ENCODE results near the gene RIC8B. TPM values are rescaled to one million over a fixed set of nuclear protein-coding genes. Genes with fewer than 3 reads are reported as not detected.

RIC8B gene
- total and polyA plus RNA-seq, 2 of the 13 experiments (the other 11 are each of a cell fraction or from before 2014, with no cell fraction given), result 5.1 to 7.5 TPM

DNA sequence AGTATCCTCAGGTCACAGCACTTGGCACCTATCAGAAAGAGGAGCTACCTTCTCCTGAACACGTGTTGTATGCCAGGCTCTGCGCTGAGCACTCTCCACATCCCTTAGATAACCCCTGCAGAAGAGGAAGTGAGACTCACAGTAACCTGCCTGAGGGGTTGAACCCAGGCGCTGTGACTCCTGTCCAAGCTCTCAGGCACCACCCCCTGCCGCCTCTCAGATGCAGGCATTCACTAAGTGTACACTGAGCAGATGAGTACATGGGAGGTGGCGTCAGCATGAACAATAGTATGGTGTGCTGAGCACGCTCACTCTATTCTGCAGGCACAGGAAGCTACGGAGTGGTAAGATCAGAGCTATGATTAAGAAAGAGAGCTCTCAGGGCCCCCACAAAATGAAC lies 21.0 kb upstream of the RIC8B start:
- no peak for FAIRE-seq
- BruUV-seq (replicated peaks), result no TSS peak
- Histone ChIP-seq H3K4me2 (ENCODE audit: low read depth, low read length) (no peak overlapping the region), H3K4me1 (ENCODE audit: insufficient read depth, low read length) (peaks cover 25% of the 10 kb centered on the region), H2AFZ (ENCODE audit: low read length) (no peak overlapping the region), H3K36me3 (replicated peaks in 1 of 2; ENCODE audit: control insufficient read depth in 1 of 2, insufficient read depth in 2 of 2, low read length in 2 of 2) (no peaks in the 10 kb centered on the region), H3K4me3 (replicated peaks in 1 of 3; ENCODE audit: insufficient read depth in 1 of 3, low read depth in 2 of 3, low read length in 3 of 3) (no peak overlapping the region), H3K79me2 (ENCODE audit: insufficient read depth, low read length) (no peaks in the 10 kb centered on the region), H4K20me1 (ENCODE audit: insufficient read depth, low read length) (no peaks in the 10 kb centered on the region), H3K27ac (ENCODE audit: extremely low read length, insufficient read depth, low read length) (no peak overlapping the region), H3K9ac (ENCODE audit: insufficient read depth, low read depth, low read length) (no peak overlapping the region), H3K9me3 (ENCODE audit: low read length) (no peaks in the 10 kb centered on the region), H3K27me3 (ENCODE audit: control insufficient read depth in 1 of 2, insufficient read depth in 2 of 2, low read length in 2 of 2) (no peaks in the 10 kb centered on the region; a peak in 1 of 5 replicates)
- in situ Hi-C loops (cut with HindIII; ENCODE audit: extremely low pct_ligation_motif_present, low pct_unique_long_range_greater_than_20kb) (no loop called here), intact Hi-C loops (cut with micrococcal nuclease; ENCODE audit: unreplicated experiment) (no loop called here)
- ChIA-PET POLR2A (no interaction called here), CTCF (ENCODE audit: low intra/inter-chr PET ratio, low total read pairs) (no interaction called here)
- DNase-seq (ENCODE audit: low spot score), result no peak
- WGBS (ENCODE audit: low lambda C conversion rate), result 48% methylated on average over 7 of the region's 7 CpGs
- no peak; the same call in 2 of the 3 replicates for ATAC-seq
- TF ChIP-seq MXD4 (CRISPR knock-in tag; IDR thresholded peaks at IDR 0.05), result no peak
- TF ChIP-seq ZNF703 (CRISPR knock-in tag; IDR thresholded peaks at IDR 0.05; ENCODE audit: borderline replicate concordance), result no peak
- TF ChIP-seq KDM5B (CRISPR knock-in tag; IDR thresholded peaks at IDR 0.05; ENCODE audit: borderline replicate concordance), result no peak
- TF ChIP-seq PHF8 (CRISPR knock-in tag; IDR thresholded peaks at IDR 0.05), result no peak
- TF ChIP-seq, protein P1, sequence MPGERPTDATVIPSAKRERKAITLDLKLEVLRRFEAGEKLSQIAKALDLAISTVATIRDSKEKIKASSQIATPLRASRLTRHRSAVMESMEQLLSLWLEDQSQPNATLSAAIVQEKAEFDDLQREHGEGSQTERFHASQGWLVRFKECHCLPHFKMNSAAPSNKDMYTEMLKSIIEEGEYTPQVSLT (CRISPR knock-in tag; IDR thresholded peaks at IDR 0.05; ENCODE audit: borderline replicate concordance, low read depth), result no peak
- no peak for TF ChIP-seq THYN1 (CRISPR knock-in tag; IDR thresholded peaks at IDR 0.05; ENCODE audit: borderline replicate concordance, low read depth)
- no peak for TF ChIP-seq BCL6 (CRISPR knock-in tag; IDR thresholded peaks at IDR 0.05)
- TF ChIP-seq ZNF883 (CRISPR knock-in tag; IDR thresholded peaks at IDR 0.05; ENCODE audit: not compliant biosample characterization), result no peak
- no peak for TF ChIP-seq ZBTB38 (CRISPR knock-in tag; IDR thresholded peaks at IDR 0.05)
- TF ChIP-seq, protein P2, sequence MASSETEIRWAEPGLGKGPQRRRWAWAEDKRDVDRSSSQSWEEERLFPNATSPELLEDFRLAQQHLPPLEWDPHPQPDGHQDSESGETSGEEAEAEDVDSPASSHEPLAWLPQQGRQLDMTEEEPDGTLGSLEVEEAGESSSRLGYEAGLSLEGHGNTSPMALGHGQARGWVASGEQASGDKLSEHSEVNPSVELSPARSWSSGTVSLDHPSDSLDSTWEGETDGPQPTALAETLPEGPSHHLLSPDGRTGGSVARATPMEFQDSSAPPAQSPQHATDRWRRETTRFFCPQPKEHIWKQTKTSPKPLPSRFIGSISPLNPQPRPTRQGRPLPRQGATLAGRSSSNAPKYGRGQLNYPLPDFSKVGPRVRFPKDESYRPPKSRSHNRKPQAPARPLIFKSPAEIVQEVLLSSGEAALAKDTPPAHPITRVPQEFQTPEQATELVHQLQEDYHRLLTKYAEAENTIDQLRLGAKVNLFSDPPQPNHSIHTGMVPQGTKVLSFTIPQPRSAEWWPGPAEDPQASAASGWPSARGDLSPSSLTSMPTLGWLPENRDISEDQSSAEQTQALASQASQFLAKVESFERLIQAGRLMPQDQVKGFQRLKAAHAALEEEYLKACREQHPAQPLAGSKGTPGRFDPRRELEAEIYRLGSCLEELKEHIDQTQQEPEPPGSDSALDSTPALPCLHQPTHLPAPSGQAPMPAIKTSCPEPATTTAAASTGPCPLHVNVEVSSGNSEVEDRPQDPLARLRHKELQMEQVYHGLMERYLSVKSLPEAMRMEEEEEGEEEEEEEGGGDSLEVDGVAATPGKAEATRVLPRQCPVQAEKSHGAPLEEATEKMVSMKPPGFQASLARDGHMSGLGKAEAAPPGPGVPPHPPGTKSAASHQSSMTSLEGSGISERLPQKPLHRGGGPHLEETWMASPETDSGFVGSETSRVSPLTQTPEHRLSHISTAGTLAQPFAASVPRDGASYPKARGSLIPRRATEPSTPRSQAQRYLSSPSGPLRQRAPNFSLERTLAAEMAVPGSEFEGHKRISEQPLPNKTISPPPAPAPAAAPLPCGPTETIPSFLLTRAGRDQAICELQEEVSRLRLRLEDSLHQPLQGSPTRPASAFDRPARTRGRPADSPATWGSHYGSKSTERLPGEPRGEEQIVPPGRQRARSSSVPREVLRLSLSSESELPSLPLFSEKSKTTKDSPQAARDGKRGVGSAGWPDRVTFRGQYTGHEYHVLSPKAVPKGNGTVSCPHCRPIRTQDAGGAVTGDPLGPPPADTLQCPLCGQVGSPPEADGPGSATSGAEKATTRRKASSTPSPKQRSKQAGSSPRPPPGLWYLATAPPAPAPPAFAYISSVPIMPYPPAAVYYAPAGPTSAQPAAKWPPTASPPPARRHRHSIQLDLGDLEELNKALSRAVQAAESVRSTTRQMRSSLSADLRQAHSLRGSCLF (CRISPR knock-in tag; IDR thresholded peaks at IDR 0.05; ENCODE audit: borderline replicate concordance), result no peak
- TF ChIP-seq ZKSCAN8 (CRISPR knock-in tag; IDR thresholded peaks at IDR 0.05; ENCODE audit: borderline replicate concordance), result no peak
- TF ChIP-seq ELF3 (CRISPR knock-in tag; IDR thresholded peaks at IDR 0.05), result no peak
- TF ChIP-seq, protein P3, sequence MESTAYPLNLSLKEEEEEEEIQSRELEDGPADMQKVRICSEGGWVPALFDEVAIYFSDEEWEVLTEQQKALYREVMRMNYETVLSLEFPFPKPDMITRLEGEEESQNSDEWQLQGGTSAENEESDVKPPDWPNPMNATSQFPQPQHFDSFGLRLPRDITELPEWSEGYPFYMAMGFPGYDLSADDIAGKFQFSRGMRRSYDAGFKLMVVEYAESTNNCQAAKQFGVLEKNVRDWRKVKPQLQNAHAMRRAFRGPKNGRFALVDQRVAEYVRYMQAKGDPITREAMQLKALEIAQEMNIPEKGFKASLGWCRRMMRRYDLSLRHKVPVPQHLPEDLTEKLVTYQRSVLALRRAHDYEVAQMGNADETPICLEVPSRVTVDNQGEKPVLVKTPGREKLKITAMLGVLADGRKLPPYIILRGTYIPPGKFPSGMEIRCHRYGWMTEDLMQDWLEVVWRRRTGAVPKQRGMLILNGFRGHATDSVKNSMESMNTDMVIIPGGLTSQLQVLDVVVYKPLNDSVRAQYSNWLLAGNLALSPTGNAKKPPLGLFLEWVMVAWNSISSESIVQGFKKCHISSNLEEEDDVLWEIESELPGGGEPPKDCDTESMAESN (CRISPR knock-in tag; conservative IDR thresholded peaks at IDR 0.05), result no peak

All from HepG2 (cell line).